Activated T-helper 17 cell treated with anti-CD3 and anti-CD28 coated beads, Interleukin-2, amount 50 U/mL, for 72 hours (primary cell): Measurements from ENCODE around the gene GTF2E1. TPM values are rescaled to one million over a fixed set of nuclear protein-coding genes. Genes with fewer than 3 reads are reported as not detected.

Source experiments
- ATAC-seq: fragments of 150-1000 bp; cut with Tn5 transposase; replicated peaks from 2 replicates; pipeline ENCODE4 v1.10.0; 2021; ENCODE audit warnings: mild to moderate bottlenecking, moderate library complexity
- H3K27ac Mint-ChIP-seq: one replicate; pipeline ENCODE4 v1.8.0; 2022; ENCODE audit warnings: mixed read lengths
- H3K27me3 Mint-ChIP-seq: one replicate; pipeline ENCODE4 v1.8.0; 2022; ENCODE audit warnings: mixed read lengths
- H3K36me3 Mint-ChIP-seq: one replicate; pipeline ENCODE4 v1.8.0; 2022; ENCODE audit warnings: low read depth, mild to moderate bottlenecking, mixed read lengths
- H3K4me1 Mint-ChIP-seq: one replicate; pipeline ENCODE4 v1.8.0; 2022; ENCODE audit warnings: mixed read lengths
- H3K4me3 Mint-ChIP-seq: one replicate; pipeline ENCODE4 v1.8.0; 2022; ENCODE audit warnings: mild to moderate bottlenecking, mixed read lengths
- H3K9me3 Mint-ChIP-seq: one replicate; pipeline ENCODE4 v1.8.0; 2022; ENCODE audit warnings: mixed read lengths
- total RNA-seq, 2 donors: library from RNA; stranded (reverse); gene quantifications; one replicate each; pipeline ENCODE4 v1.2.3, GENCODE V29; 2022

Gene GTF2E1
- total RNA-seq, 2 donors from 2014 or later = 11.1 to 20.2 TPM

DNA sequence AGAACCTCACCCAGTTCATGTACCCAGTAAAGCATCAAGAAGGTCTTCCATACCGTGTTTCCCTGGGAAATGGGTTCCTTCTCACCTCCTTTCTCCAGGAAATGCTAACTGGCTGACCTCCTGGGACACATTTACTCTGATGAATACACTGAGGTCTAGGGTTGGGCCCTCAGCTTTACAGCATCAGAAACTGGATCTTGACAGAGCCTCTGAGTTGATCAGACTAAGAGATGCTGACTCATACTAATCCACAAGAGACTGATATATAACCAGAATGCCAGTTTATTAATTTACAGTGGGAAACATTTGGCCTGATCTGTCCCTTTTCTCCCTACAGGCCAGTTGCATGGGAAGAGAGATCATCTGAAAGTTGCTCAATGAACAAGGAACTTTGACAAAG lies 55.8 kb downstream of the GTF2E1 start:
- no peaks in the 10 kb centered on the region for H3K36me3 Mint-ChIP-seq
- no peaks in the 10 kb centered on the region for H3K9me3 Mint-ChIP-seq
- H3K4me3 Mint-ChIP-seq = no peak overlapping the region
- no peaks in the 10 kb centered on the region for H3K4me1 Mint-ChIP-seq
- H3K27me3 Mint-ChIP-seq = no peaks in the 10 kb centered on the region
- no peak for ATAC-seq
- H3K27ac Mint-ChIP-seq = no peak overlapping the region

DNA sequence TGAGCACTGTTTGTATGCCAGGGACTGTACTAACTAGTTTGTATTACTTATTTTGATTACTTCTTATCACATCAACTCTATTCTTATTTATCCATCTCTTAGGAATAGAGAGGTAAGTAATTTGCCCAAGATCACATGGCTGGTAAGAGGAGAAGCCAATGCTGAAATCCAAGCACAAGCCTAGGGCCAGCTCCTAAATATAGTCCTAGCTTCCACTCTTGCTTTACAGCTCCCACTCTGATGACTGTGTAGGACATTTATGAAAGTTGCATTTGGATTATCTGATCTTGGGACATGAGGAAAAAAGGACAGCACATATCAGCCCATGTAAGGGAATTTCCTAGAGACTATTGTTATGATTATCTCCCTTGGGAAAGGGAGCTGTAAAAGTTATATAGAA lies 58.1 kb downstream of the GTF2E1 start:
- no peak for ATAC-seq
- Mint-ChIP-seq H3K27me3 (peaks cover under 1% of the 10 kb centered on the region), H3K4me3 (no peak overlapping the region), H3K36me3 (no peaks in the 10 kb centered on the region), H3K27ac (no peak overlapping the region), H3K4me1 (no peaks in the 10 kb centered on the region), H3K9me3 (no peaks in the 10 kb centered on the region)

DNA sequence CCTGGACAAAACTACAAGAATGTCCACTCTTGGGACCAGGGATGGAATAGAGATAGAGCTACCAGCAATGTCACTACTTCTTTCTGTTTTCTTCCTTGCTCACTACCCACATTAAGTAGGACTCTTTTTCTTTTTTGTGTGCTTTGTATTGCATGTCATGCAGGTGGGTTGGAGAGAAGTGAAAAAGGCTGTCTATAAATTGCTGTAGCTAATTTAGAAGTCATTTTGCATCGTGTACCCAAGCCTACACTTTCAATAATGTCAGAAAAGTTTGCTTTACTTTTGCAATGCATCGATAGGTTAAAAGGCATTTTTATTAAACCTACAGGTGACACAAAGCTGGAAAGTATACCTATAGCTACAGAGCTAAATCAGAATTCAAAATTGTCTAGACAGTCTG lies 58.9 kb downstream of the GTF2E1 start:
- Mint-ChIP-seq H3K9me3 (no peaks in the 10 kb centered on the region), H3K27ac (no peak overlapping the region), H3K27me3 (peaks cover 7% of the 10 kb centered on the region), H3K4me3 (no peak overlapping the region), H3K4me1 (no peaks in the 10 kb centered on the region), H3K36me3 (no peaks in the 10 kb centered on the region)
- no peak for ATAC-seq

- no peaks in the 10 kb centered on the region for H3K36me3 Mint-ChIP-seq
- H3K27ac Mint-ChIP-seq = no peak overlapping the region
- H3K9me3 Mint-ChIP-seq = no peaks in the 10 kb centered on the region
- H3K4me1 Mint-ChIP-seq = no peaks in the 10 kb centered on the region
- ATAC-seq = no peak
- H3K4me3 Mint-ChIP-seq = no peak overlapping the region
- H3K27me3 Mint-ChIP-seq = peaks cover 8% of the 10 kb centered on the region
Measured at GRCh38 chr3:120802916-120803315, 60.4 kb downstream of the GTF2E1 start.

DNA sequence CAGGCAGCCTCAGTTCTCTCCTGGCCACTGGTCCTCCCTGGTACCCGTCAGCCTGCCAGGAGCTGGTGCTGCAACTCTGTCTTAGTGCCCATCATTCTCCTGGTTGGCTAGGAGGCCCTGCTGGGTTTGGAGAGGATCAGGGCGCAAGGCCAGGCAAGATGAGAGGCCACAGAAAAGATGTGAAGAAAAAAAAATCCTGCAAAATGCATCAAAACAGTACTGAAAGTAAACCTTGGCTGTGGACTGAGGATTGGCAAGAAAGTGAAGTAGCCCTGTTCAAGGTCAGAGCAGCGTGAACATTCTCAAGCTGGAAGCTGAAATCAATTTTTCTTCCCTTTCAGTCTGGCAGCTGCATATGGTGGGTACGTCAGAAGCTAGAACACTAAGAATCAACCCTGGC lies 74.2 kb downstream of the GTF2E1 start:
- no peaks in the 10 kb centered on the region for H3K9me3 Mint-ChIP-seq
- H3K27me3 Mint-ChIP-seq = peaks cover 40% of the 10 kb centered on the region
- H3K27ac Mint-ChIP-seq = no peak overlapping the region
- ATAC-seq = no peak
- H3K4me3 Mint-ChIP-seq = no peak overlapping the region
- no peaks in the 10 kb centered on the region for H3K36me3 Mint-ChIP-seq
- H3K4me1 Mint-ChIP-seq = no peaks in the 10 kb centered on the region

GRCh38 chr3:120820748-120821147 lies 78.2 kb downstream of the GTF2E1 start:
- Mint-ChIP-seq H3K36me3 (no peaks in the 10 kb centered on the region), H3K4me3 (no peak overlapping the region), H3K27ac (no peak overlapping the region)

DNA sequence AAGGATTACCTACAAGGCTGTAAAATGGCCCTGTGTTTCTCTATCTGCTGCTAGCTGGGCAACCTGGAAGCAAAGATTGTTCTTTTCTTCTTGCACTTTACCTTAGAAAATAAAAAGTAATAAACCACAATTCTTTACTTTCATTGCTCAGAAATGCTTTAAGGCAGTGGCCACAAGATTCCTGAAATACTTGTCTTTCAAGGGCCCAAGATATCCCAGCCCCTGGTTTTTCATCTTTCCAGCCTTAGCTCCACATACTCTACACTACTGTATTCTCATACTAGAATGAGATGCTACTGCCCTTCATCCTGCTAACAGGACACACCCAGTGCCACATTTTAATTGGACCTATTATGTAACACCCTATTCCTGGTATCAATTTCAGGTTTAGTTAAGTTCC lies 78.9 kb downstream of the GTF2E1 start:
- Mint-ChIP-seq H3K27ac (no peak overlapping the region), H3K9me3 (no peaks in the 10 kb centered on the region), H3K36me3 (no peaks in the 10 kb centered on the region), H3K4me1 (no peaks in the 10 kb centered on the region), H3K4me3 (no peak overlapping the region), H3K27me3 (peaks cover 13% of the 10 kb centered on the region)
- no peak for ATAC-seq

More at GRCh38 chr3:120820748-120821147, 78.2 kb downstream of the GTF2E1 start:
- ATAC-seq = no peak
- peaks cover 16% of the 10 kb centered on the region for H3K27me3 Mint-ChIP-seq
- H3K9me3 Mint-ChIP-seq = no peaks in the 10 kb centered on the region
- no peaks in the 10 kb centered on the region for H3K4me1 Mint-ChIP-seq

DNA sequence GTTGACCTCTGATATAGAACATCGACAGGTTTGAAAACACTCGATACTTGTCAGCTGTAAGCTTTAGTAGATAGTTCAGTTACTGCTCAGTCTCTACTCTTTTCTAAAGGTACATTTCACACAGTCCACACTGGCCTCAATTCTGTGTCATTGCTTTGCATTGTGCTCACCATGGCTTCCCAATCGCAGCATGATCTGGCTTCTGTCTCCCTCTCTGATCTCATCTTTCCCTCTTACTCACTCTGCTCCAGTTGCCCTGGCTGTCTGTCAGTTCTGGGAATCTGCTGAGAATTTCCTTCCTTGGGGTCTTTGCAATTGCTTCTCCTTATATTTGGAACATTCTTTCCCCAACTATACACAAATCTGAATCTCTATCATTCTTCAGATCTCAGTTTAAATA lies 80.6 kb downstream of the GTF2E1 start:
- Mint-ChIP-seq H3K36me3 (no peaks in the 10 kb centered on the region), H3K9me3 (no peaks in the 10 kb centered on the region), H3K4me3 (no peak overlapping the region), H3K4me1 (no peaks in the 10 kb centered on the region), H3K27me3 (peaks cover 11% of the 10 kb centered on the region), H3K27ac (no peak overlapping the region)
- ATAC-seq = no peak

- H3K9me3 Mint-ChIP-seq = no peaks in the 10 kb centered on the region
- no peaks in the 10 kb centered on the region for H3K36me3 Mint-ChIP-seq
- H3K4me3 Mint-ChIP-seq = no peak overlapping the region
- ATAC-seq = no peak
- H3K27me3 Mint-ChIP-seq = peaks cover 9% of the 10 kb centered on the region
- H3K27ac Mint-ChIP-seq = no peak overlapping the region
- H3K4me1 Mint-ChIP-seq = no peaks in the 10 kb centered on the region
Measured at GRCh38 chr3:120824613-120825012, 82.1 kb downstream of the GTF2E1 start.

DNA sequence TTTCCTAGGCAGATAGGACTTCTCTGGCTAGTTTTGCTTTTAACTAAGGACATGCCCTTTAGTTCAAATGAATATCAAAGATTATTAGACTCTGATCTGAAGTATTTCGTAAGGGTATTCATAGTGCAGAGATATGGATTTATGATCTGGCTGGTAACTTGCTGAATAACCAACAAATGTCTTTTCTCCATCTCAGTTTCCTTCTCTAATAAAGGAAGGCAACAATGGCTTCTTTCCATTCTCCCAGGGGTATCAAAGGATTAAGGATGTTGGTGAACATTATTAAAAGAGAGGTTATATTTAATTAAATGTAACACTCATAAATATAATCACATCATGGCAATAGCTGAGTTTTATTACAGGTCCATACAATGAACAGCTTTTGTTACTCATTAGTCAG lies 86.3 kb downstream of the GTF2E1 start:
- no peaks in the 10 kb centered on the region for H3K4me1 Mint-ChIP-seq
- H3K4me3 Mint-ChIP-seq = no peak overlapping the region
- no peaks in the 10 kb centered on the region for H3K9me3 Mint-ChIP-seq
- H3K36me3 Mint-ChIP-seq = no peaks in the 10 kb centered on the region
- H3K27ac Mint-ChIP-seq = no peak overlapping the region
- no peak for ATAC-seq
- peaks cover 15% of the 10 kb centered on the region for H3K27me3 Mint-ChIP-seq

DNA sequence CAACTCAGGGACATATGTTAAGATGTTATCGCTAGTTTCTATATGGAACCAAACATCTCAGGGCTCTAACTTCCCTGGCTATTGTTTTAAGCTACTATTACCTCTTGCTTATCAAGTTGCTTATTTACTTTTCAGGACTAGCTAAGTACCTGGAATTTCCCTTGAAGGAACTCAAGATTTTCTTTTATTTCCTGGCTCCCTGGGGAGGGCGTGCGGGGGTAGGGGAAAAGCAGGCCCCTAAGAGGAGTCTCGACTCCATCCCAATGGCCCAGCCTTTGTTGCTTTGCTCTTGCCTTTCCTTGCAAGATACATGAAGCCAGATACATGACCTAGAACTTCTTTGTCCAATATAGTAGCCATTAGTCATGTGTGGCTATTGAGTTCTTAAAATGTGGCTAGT lies 88.5 kb downstream of the GTF2E1 start:
- no peaks in the 10 kb centered on the region for H3K4me1 Mint-ChIP-seq

More for the DNA sequence above, 88.5 kb downstream of the GTF2E1 start:
- Mint-ChIP-seq H3K36me3 (no peaks in the 10 kb centered on the region), H3K9me3 (no peaks in the 10 kb centered on the region), H3K27ac (no peak overlapping the region), H3K4me3 (no peak overlapping the region), H3K27me3 (peaks cover 15% of the 10 kb centered on the region)
- no peak for ATAC-seq

Other genes starting within 250 kb of the GTF2E1 start
- 100 to 1,000 TPM; 149 to 229 TPM for gene NDUFB4, start 146.4 kb upstream of the GTF2E1 start, total RNA-seq
- 1 to 10 TPM in 1 of 2 donors, under 1 TPM in 1; 0.82 to 3.4 TPM for gene HGD, start 60.5 kb upstream of the GTF2E1 start, total RNA-seq
- 10 to 100 TPM; 36.8 to 46.0 TPM for gene RABL3, start 228 bp upstream of the GTF2E1 start, total RNA-seq
- gene STXBP5L, start 165.5 kb downstream of the GTF2E1 start, total RNA-seq = not detected